Stomach (tissue), 4 donors: ENCODE data around the gene TESK2.

Source experiments
- CTCF ChIP-seq, 7 experiments: fragments of 450-650 bp in 4 of 7; fragments of 200-600 bp in 3 of 7; sonication (generic) in 3 of 7; IDR thresholded peaks; one replicate each; pipeline ENCODE4 v1.5.1; 2016 to 2019; ENCODE audit warnings: antibody characterized with exemption in 7 of 7, control low read depth in 2 of 7, mild to moderate bottlenecking in 1 of 7
- EP300 ChIP-seq: sonication (generic); formaldehyde crosslinking; IDR thresholded peaks from one replicate; pipeline ENCODE4 v1.6.1; 2017; ENCODE audit warnings: antibody characterized with exemption
- POLR2A ChIP-seq, 4 donors: fragments of 450-650 bp; IDR thresholded peaks; one replicate each; pipeline ENCODE4 v1.6.1; 2016; ENCODE audit warnings: antibody characterized with exemption in 4 of 4, control low read depth in 2 of 4, mild to moderate bottlenecking in 1 of 4, moderate library complexity in 1 of 4
- POLR2AphosphoS5 ChIP-seq, 3 donors: sonication (generic); formaldehyde crosslinking; IDR thresholded peaks; one replicate each; pipeline ENCODE4 v1.6.1; 2016; ENCODE audit warnings: antibody characterized with exemption in 3 of 3

- TF ChIP-seq CTCF (IDR thresholded peaks at IDR 0.05) (no peak), POLR2A (IDR thresholded peaks at IDR 0.05) (no peak), POLR2AphosphoS5 (IDR thresholded peaks at IDR 0.05) (no peak), EP300 (no peak)
Measured at GRCh38 chr1:45492691-45493090, 1.7 kb upstream of the TESK2 start.
